Hepatocyte (in vitro differentiated cells): ENCODE measurements around the gene HDAC2.

Source experiments
- CTCF ChIP-seq: fragments of 200-600 bp; sonication (generic); IDR thresholded peaks from 2 replicates; pipeline ENCODE4 v1.5.1; 2016; ENCODE audit warnings: antibody characterized with exemption, mild to moderate bottlenecking; ENCODE audit not compliant: poor library complexity
- EZH2 ChIP-seq: fragments of 200-600 bp; sonication (generic); IDR thresholded peaks from 2 replicates; pipeline ENCODE4 v1.6.1; 2016; ENCODE audit warnings: antibody characterized with exemption, mild to moderate bottlenecking, borderline replicate concordance
- EZH2phosphoT487 ChIP-seq: fragments of 200-600 bp; sonication (generic); IDR thresholded peaks from one replicate; pipeline ENCODE4 v1.6.1; 2018; ENCODE audit warnings: antibody characterized with exemption, mild to moderate bottlenecking, low read depth, moderate library complexity; ENCODE audit not compliant: unreplicated experiment, severe bottlenecking

- TF ChIP-seq CTCF (no peak), EZH2 (no peak), EZH2phosphoT487 (no peak)
Measured at GRCh38 chr6:114009192-114009591, 38.2 kb upstream of the HDAC2 start.
